SIG-M5 treated with dmso at 0.1 percent for 504 hours (cell line): Measurements from ENCODE around the gene ADORA3.

Experiments used
- DNase-seq: peaks from one replicate; lab custom pipeline; 2025; ENCODE audit not compliant: unreplicated experiment; lab: John Stamatoyannopoulos, UW

Gene ADORA3

DNA sequence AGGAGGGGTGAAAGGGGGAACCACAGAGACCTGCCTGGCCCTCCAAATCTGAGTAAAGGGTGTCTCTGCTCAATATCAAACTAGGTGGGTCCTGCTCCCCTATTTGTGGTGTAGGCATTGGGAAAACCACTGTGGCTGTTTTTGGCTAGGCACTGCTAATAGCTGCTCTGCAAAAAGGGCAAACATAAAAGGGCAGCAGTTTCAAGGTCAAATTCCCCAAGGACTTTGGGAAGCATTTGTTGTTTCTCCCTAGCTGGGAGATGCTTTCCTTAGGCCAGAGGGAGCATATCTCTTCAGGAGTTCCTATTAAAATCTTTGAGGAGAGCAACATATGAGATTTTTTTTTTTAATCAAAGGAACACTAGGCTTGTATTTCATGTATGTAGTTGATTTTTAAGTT, 27.2 kb downstream of the ADORA3 start:
- no peak for DNase-seq

DNA sequence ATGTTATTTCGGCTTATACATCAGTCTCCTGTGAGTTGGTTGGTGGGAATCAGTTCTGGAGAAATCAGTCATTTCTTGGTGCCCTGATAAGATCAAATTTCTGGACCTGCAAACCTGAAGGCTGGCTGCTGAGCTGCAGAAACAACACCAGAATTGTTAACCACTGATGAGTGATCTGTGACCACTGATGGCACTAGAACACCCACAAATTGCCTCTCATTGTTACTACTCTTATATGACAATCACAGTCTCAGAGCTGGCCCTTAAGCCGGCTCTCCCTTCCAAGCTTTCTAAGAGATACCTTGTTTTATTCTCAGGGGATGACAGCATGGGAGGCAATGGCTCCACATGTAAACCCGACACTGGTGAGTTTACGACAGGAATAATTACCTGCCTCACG, 27.7 kb downstream of the ADORA3 start:
- no peak for DNase-seq

DNA sequence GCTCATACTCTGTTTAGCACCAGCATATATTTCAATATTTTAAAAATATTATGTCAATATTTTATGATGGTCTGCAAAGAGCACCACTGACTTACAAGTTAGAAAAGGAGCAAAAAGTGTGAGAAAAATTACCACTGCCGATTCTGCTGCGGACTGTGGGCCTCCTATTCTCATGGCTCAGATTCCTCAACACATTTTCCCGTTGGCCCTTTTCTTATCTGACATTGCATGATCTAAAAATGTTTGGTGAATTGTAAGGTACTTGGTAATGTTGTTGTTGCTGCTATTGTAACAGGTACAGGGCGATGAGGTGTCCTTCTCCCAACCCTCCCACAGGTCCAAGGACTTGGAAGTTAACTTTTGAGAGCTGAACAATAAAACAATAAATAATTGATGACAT, 28.9 kb downstream of the ADORA3 start:
- no peak for DNase-seq

DNA sequence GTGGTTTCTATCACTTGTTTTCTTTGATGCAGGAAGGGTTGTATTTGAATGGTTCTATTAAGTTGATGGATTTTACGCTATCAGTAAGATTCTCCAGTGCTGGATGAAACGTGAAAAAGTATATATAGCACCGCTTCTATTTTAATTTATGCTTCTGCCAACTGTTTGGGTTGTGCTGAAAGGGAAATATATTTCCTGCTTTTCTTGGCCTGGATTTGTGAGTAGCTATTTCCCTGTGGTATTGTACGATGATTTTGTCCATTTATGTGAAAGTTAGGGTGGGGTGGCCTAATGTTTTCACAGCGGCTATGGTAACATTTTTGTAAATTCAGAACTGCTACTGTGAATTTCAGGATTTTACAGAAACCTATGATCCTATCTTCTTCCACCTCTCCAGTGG, 29.3 kb downstream of the ADORA3 start:
- no peak for DNase-seq

DNA sequence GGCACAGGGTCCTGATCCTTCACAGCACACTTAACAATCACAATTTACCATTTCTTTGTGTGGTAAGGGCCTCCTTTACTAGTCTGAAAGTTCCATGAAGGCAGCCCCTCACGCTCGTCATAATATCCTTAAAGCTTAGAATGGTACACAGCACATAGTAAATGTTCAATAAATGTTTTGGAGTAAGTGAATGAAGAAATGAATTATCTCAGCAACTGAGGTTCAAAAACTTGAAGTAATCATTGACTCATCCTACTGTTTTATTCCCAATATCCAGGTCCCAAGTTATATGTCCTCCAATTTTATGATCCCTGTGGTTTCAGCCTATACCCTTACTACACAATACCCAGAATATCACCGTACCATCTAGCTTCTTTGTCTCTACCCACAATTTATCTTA, 31.9 kb downstream of the ADORA3 start:
- no peak for DNase-seq

DNA sequence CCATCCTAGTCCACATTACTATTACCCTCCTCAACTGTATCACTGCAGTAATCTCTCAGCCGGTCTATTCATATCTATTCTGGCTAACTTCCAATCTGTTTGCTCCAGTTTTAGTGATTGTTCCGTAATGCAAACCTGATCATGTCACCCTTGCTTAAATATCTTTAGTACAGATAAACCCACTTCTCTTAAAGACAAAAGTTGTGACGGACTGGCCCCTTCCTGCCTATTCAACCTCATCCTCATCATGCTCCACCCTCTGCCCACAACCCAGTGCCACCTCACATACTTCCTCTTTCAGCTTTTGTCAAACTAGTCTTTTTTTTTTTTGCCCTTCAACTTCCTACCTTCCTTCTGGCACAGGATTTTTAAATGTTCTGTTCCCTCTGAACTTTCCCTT, 32.4 kb downstream of the ADORA3 start:
- DNase-seq, result peak; percentile 98

DNA sequence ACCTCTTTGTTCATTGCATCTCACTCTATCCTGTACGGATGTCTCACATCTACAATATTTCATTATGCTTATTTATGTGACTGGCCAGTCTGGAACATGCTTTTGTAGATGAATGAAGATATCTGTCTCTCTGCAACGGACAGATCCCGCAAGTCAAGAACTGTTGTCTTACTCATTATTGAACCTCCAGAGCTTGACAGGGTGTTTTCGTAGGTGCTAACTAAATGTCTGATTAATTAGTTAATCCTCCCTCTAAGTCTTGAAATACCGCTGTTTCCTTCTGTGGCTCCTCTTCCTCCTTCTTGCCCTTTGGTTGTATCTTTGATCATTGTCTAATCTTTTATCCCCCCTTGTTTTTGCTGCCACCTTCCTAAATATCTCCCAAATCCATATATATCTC, 32.8 kb downstream of the ADORA3 start:
- no peak for DNase-seq

DNA sequence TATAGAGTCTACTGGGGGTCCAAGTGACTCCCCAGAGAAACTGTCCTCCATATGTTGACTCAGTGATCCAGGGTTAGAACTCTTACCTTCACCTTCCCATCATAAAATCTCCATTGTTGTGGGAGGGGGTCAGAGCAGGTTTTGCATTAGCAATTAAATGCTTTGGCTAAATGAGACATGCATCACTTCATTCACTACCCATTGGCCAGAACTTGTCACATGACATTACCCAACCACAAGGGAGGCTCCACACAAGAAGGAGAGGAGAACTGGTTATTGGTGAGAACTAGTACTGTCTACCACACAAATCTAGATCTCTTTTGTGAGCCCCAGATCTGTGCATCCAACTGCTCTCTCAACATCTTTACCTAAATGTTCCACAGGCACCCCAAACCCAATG, 33.9 kb downstream of the ADORA3 start:
- DNase-seq, result no peak

DNA sequence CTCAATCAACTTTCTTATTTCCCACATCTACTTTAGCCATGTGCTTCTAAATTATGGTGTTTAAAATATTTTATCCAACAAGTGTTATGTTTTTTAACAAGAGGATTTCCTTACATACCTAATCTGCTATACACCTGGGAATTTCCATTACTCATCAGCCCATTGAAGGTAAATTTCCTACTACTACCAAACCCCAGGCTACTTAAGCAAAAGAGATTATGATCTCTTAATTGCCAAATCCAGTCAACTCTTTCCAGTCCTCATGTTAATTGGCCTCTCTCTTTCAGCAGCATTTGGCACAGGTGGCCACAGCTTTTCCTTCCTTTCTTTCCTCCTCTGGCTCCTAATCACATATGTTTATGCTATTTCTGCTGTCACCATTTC, 34.7 kb downstream of the ADORA3 start:
- no peak for DNase-seq

DNA sequence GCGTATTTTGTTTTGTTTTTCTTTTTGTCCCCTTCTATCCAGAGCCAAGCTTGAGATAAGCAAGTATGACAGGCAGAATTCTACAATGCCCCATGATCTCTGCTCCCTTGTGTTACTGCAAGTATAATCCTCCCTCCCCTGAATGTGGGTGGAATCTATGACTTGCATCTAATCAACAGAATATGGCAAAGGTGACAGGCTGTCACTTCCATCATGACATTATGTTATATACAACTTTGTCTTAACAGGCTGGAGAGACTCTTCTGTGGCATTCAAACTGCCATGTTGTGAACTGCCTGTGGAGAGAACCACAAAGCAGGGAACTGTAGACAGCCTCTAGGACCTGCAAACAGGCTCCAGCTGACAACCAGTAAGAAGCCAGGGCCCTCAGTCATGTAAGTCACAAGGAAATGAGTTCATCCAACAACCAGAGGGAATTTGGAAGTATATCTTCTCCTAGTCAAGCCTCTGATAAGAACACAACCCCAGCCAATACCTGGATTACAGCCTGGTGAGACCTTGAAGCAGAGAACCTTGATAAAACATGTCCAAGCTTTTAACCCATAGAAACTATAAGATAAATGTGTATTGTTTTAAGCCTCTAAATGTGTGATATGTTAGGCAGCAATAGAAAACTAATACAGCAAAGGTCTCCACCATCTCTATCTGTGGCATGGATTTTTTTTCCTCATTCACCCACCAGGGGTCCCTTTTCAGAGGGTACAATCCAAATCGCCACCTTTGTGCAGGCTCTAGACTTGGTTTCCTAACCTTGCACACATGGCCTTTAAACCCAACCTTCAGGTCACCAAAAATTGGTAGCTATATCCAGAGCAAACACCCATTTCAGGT, 35.3 kb downstream of the ADORA3 start:
- DNase-seq, result no peak

DNA sequence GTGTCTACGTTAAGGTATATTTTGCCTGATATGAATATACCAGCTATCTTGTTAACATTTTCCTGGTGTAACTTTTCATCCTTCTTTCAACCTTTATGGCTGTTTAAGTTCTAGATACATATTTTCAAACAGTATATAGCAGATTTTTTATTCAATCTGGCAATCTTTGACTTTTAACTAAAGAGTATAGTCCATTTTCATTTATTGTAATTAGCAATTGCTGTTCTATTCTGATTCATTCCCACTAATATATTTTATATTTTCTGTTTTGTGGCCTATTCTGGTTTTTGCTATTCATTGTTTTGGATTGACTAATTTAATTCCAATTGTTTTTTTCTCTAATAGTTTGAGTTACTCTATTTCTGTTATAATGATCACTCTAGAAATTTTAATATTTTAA, 37.0 kb downstream of the ADORA3 start:
- no peak for DNase-seq

DNA sequence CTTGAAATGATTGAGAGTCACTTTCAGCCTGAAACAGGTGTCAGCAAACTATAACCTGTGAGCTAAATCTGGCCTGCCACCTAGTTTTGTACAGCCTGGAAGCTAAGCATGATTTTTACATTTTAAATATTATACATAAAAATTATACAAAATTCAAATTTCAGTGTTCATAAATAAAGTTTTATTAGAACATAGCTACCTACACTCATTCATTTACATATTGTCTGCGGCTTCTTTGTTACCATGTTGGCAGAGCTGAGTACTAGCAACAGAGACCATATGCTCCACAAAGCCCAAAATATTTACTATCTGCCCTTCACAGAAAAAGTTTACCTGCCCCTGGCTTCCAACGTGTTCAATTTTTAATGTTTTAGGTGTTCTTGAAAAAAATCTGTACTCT, 37.7 kb downstream of the ADORA3 start:
- DNase-seq, result no peak

DNA sequence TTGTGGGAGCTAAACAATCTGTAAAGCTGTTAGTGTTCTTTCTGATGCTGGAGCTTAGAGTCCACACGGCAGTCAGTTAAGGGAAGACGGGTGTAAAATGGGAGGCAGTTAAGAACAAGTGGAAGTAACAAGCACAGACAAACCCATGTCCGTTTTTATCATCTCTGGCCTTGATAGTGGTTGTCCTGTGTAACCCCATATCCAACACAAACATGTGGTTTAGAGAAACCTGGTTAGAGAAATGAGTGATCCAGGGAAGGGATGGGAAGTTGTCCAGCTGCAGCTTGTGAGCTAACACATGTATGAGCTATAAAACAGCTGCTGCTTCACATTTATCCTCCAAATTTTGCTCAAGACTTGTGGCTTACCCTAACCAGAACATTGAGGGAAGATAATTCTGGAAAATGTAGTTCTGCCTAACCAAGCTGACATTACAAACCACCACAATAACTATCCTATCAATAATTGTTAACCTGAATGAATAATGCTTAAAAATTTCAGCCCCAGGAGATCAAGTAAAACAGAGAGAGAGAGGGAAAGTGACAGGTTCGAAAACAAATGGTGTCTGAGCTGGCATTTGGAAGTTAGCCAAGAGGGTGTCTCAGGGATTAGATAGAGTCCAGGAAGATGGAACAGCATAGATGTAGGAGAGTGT, 40.3 kb downstream of the ADORA3 start:
- DNase-seq, result no peak

DNA sequence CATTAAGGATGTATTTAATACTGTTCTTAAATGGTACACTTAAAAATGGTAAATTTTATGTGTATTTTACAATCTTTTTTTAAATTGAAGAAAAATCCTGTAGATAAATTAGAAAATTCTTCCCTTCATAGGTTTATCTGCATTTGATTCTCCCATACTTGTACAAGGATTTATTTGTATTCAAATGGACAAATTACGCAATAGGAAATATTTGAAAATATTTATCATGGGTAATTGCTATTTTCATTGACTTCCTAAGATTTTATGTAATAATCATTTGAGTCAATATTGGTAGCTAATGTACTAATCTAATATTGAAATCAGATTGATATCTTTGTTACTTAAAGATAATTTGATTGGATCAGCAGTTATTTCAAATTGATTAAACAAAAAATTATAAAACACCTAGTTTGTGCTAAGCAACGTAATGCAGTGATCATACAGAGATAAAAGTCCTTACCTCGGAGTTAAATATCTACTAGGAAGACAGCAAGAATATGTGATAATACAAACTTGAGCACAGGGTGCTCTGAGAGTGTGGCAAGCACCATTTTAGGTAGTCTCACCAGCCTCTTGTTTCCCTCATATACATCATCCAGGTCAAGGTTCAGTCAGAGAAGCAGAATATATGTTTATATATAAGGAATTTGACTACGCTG, 40.9 kb downstream of the ADORA3 start:
- DNase-seq, result no peak

DNA sequence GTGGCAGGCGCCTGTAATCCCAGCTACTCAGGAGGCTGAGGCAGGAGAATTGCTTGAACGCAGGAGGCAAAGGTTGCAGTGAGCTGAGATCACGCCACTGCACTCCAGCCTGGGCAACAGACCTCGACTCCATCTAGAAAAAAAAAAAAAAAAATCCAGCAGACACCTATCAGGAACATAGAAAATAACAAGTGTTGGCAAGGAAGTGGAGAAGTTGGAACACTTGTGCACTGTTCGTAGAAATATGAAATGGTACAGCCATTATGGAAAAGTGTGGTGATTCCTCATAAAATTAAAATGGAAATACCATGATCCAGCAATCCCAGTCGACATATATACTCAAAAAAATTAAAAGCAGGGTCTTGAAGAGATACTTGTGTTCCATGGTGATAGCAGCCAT, 41.7 kb downstream of the ADORA3 start:
- DNase-seq, result no peak

DNA sequence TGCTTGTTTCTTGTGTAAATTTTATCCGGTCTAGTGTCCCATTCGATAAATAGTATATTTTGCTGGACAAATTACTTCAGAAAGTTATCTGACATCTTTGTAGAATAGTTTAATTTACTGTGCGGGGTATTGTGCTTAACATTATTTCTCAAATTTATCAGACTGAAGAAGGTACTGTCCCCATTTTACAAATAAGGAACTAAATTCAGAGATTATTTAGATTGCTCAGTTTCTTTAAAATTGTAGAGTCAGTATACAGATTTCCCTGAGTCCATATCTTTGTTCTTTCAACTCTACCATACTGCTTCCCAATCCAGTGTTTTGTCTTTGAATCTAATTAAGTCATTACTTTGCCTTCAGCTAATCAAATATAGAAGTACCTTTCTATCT, 47.8 kb downstream of the ADORA3 start:
- DNase-seq, result no peak

DNA sequence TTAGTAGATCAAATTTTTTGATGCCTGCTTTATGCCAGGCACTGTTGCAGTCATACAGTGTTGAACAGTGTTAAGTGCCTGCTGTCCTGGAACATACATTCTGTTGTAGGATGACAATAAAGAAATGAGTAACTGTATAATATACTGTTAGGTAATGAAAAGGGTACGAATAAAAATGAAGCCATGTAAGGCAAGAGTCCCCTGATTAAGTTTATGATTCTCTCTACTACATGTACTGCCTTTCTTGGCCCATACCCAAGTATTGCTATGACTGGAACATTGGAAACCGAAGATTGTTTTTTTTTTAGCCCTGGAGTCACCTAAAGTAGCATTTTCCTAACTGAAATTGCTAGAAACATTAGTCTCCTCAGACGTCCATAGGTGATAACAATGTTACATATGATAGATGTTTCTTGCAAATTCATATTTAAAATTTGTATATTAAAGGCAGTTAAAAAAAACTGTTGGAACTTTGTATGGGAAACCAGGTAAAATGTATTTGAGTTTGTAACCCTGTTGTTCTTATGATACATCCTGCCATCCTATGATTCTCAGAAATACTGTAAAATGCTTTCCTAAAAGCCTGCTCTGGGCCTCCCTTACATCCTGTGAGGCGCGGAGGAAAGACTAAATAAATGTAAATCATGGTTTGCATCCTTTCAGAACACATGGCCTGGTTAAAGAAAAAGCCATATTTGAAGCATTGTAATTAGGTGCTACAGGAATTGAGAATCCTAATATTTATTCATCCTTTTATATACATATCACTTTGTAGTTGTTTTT, 48.4 kb downstream of the ADORA3 start:
- no peak for DNase-seq

DNA sequence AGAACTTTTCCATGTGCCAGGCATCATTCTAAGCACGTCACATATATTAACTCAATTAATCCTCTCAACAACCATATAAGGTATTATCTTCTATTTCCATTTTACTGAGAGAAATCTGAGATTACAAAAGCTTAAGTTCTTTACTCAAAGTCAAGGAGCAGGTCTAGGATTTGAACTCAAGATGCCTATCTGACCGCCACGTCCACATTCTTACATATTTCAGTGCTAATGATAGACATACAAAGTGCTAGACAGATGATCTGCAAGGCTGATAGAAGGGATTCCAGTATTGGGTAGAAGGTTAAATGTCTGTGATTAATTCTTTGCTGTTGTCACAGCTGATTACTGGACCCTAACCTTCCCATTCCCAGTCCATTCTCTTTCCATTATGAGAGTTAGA, 49.7 kb downstream of the ADORA3 start:
- no peak for DNase-seq

DNA sequence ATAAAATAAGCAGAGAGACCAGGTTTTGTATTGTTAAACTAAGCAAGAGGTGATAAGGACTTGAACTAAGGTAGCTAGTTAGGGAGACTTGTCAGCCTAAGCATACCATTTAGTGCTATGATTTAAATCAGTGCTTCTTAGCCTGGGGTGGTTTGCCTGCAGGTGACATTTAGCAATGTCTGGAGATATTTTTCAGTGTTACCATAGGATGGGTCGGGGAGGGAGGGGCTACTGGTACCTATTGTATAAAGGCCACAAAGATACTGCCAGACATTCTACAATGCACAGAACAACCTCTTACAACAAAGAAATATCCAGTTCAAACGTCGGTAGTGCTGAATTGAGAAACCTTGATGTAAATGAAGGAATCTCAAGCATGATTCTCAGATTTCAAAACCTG, 50.9 kb downstream of the ADORA3 start:
- no peak for DNase-seq

DNA sequence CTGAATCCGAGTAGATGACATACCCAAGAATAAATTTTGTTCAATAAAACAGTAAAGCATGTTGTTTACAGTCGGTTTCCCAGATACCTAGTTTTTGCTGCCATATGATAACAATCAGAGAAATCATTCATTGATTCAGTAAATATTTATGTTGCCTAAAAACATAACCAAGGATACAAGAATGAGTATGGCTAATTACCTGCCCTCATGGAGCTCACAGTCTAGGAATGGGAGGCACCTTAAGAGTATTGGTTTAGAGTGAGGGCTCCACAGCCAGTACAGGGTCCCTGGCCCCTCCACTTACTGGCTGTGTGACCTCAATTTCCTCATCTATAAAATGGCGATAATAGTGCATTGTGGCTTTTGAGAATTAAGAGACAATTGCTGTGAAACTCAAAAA, 53.2 kb downstream of the ADORA3 start:
- DNase-seq, result no peak

DNA sequence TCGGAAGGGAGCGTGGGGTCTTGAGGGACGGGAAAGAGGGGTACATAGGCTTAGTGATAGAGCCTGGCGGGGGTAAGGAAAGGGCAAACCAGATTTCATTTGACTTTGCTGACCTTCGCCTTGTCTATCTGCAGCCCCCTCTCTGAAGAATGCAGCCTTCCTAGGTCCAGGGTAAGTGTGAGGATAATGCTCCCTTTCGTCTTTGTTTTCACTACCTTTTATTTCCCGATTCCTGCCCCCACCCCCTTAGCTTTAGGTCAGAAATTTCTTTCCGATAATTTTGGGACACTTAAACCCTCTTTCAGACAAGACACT, 53.8 kb downstream of the ADORA3 start:
- DNase-seq, result no peak
